ENCODE results near the gene EREG.
A peak's percentile ranks its signal among the peaks of the same experiment; 100 is the strongest.

The EREG gene

DNA sequence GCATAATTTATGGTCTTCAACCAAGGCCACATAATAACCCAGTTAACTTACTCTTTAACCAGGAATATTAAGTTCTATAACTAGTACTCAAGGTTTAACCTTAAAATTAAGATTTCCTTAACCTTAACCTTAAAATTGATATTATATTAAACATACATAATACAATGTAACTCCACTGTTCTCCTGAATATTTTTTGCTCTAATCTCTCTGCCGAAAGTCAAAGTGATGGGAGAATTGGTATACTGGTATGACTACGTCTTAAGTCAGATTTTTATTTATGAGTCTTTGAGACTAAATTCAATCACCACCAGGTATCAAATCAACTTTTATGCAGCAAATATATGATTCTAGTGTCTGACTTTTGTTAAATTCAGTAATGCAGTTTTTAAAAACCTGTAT is 22.8 kb downstream of the EREG start:
- DNase-seq: no peak

GRCh38 chr4:74389494-74389893 is 24.5 kb downstream of the EREG start:
- no peak for DNase-seq

DNA sequence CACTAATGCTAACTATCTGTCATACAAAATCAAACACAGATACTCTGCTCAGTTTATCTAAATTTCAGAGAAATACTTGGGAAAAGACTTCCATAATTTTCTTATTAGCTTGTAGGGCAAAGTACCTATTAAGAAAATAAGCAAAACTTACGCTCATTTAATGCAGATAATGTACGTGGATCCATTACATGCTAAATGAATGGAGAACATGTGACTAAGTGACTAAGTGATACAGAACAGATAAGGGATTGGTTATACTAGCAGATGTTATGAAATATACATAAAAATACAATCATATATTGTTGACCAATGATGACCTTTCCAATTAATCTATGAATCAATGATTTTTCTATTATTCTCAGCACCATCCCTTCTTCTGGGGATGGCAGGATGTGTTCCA is 25.7 kb downstream of the EREG start:
- DNase-seq: no peak

DNA sequence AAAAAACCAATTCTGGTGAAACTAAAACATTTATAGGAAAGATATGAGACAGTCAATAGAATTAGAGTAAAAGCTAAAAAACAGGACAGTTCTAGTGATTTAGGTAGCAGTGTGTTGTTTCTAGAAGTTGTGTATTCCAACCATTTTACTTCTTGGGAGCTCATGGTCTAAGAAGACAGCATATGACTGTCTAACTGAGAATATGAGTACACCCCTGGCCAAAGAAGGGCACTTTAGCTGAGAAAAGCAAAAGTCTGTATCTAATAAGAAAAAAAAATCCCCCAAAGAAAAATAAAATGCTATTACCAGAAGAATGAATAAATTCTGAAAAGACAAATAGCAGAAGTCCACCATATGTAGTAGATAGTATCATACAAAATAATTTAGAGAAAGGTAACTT is 26.4 kb downstream of the EREG start:
- no peak for DNase-seq

GRCh38 chr4:74391890-74392475 is 27.0 kb downstream of the EREG start:
- DNase-seq: no peak

- DNase-seq: no peak
Measured at GRCh38 chr4:74394476-74395136, 29.7 kb downstream of the EREG start.

- DNase-seq: no peak
Measured at GRCh38 chr4:74395633-74396032, 30.7 kb downstream of the EREG start.

- no peak for DNase-seq
Measured at GRCh38 chr4:74397748-74398426, 32.9 kb downstream of the EREG start.

DNA sequence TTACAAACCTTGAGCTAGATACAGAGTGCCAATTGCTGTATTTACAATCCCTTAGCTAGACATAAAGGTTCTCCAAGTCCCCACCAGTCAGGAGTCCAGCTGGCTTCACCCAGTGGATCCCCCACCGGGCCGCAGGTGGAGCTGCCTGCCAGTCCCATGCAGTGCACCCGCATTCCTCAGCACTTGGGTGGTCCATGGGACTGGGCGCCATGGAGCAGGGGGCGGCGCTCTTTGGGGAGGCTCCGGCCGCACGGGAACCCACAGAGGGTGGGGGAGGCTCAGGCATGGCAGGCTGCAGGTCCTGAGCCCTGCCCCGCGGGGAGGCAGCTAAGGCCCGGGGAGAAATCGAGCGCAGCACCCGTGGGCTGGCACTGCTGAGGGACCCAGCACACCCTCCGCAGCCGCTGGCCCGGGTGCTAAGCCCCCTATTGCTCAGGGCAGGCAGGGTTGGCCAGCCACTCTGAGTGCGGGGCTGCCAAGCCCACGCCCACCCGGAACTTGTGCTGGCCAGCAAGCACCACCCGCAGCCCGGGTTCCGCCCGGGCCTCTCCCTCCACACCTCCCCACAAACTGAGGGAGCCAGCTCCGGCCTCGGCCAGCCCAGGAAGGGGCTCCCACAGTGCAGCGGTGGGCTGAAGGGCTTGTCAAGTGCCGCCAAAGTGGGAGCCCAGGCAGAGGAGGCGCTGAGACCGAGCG is 34.1 kb downstream of the EREG start:
- peak in 1 of 58 donors; percentile 1 for DNase-seq

DNA sequence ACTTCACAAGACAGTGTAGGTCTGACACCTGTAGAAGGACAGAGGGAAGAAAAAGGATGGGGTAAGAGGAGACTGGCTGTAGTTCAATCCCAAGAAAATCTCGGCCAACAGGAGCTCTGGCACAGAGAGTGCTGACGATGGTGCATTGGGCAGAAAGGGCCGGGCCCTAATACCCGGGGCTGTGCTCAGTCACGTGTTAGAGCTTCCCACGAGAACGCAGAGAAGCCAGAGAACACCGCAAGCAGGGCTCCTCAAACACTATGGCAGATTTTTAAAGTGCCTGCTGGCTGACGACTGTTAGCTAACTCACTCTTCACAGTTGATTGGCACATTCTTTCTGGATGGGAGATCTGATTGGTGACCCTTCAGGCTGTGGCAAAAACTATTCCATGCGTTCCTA is 35.5 kb downstream of the EREG start:
- DNase-seq: no peak

- no peak for DNase-seq
Measured at GRCh38 chr4:74402692-74403456, 37.9 kb downstream of the EREG start.

DNA sequence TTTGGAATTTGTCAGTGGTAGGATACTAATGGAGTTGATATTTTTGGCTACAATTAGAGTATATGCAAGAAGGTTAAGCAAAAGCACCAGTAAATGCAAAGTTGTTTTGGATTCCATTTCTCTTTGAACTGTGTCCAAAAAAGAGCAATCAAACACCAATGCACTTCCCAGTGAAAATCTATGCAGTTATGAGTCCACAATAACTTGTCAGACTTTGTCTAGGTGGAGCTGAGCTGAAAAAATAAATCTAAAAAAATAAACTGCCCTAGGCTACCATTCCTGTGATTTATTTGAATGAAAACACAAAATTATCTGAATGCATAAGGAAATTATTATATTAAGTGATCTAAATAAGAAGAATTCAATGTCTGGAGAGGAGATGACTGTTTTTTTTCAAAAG is 42.9 kb downstream of the EREG start:
- DNase-seq: no peak

- DNase-seq: no peak
Measured at GRCh38 chr4:74408639-74409038, 43.7 kb downstream of the EREG start.

DNA sequence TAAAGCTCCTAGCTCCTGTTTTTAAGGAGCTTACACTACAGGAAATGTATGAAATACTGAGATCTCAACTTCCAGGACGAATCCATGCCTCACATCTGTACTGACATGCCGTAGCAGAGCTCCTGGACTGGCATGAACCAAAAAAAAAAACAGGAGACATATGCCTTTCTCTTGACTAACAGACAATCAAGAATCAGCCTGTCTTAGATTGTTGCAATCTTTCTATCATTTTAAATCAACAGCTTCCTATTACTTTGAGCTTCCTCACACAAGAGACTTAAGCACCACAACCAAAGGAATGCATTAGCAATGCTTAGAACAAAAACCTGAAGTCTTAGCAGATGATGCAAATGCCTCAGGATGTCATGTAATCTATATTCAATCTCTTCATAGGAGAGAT is 45.3 kb downstream of the EREG start:
- no peak for DNase-seq

GRCh38 chr4:74412225-74412624 is 47.3 kb downstream of the EREG start:
- DNase-seq: no peak

DNA sequence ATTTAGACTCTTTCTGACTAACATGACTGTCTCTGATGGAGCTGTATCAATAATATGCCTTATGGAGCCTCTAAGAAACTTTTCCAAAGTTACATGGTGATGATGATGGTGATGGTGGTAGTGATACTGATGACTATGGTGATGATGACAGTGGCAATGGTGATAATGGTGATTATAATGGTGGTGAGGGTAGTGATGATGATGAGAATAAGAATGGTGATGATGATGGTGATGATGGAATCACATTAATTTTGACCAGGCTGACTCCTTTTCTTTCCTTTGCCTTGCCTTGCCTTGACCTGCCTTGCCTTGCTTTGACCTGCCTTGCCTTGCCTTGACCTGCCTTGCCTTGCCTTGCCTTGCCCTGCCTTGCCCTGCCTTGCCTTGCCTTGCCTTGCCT is 48.3 kb downstream of the EREG start:
- no peak for DNase-seq

- no peak for DNase-seq
Measured at GRCh38 chr4:74414149-74414809, 49.3 kb downstream of the EREG start.

- no peak for DNase-seq
Measured at GRCh38 chr4:74415602-74416300, 50.8 kb downstream of the EREG start.

- no peak for DNase-seq
Measured at GRCh38 chr4:74418063-74418670, 53.2 kb downstream of the EREG start.

GRCh38 chr4:74420863-74421262 is 55.9 kb downstream of the EREG start:
- DNase-seq: no peak
